HepG2 (cell line): ENCODE data around the gene SH3D21. TPM values are rescaled to one million over a fixed set of nuclear protein-coding genes. Genes with fewer than 3 reads are reported as not detected.
A peak's percentile ranks its signal among the peaks of the same experiment; 100 is the strongest.

Source experiments
- CBFB ChIP-seq: sonication (generic); formaldehyde crosslinking; IDR thresholded peaks from 2 replicates; pipeline ENCODE4 v1.4.0; 2020; ENCODE audit warnings: missing genetic modification reagents
- GPBP1L1 ChIP-seq: sonication (generic); formaldehyde crosslinking; IDR thresholded peaks from 2 replicates; pipeline ENCODE4 v1.5.0; 2020; ENCODE audit warnings: mild to moderate bottlenecking, missing genetic modification reagents
- HMG20A ChIP-seq: IDR thresholded peaks from 2 replicates; pipeline ENCODE4 v1.6.1; 2016; ENCODE audit warnings: borderline replicate concordance
- MAFG ChIP-seq: sonication (generic); formaldehyde crosslinking; IDR thresholded peaks from 2 replicates; pipeline ENCODE4 v1.5.1; 2020; ENCODE audit warnings: mild to moderate bottlenecking, missing genetic modification reagents
- MAFK ChIP-seq, 2 experiments: IDR thresholded peaks in 1 of 2; conservative IDR thresholded peaks in 1 of 2; 2 replicates each; pipeline ENCODE4 v1.6.1; 2011; ENCODE audit warnings: improper control_type of control experiment in 2 of 2, low read length in 2 of 2
- MYPOP ChIP-seq: sonication (generic); formaldehyde crosslinking; IDR thresholded peaks from 2 replicates; pipeline ENCODE4 v1.8.1; 2023; ENCODE audit warnings: mild to moderate bottlenecking, moderate library complexity, missing genetic modification reagents
- RCOR2 ChIP-seq: IDR thresholded peaks from 2 replicates; pipeline ENCODE4 v1.6.1; 2016; ENCODE audit warnings: missing biosample characterization, missing genetic modification reagents
- RFX1 ChIP-seq: fragments of 450-650 bp; IDR thresholded peaks from 2 replicates; pipeline ENCODE4 v1.6.1; 2017
- RXRB ChIP-seq: IDR thresholded peaks from 2 replicates; pipeline ENCODE4 v1.6.1; 2016; ENCODE audit warnings: borderline replicate concordance, missing genetic modification reagents, missing compliant biosample characterization
- SCMH1 ChIP-seq: sonication (generic); formaldehyde crosslinking; IDR thresholded peaks from 2 replicates; pipeline ENCODE4 v1.9.0; 2021; ENCODE audit warnings: missing genetic modification reagents, mild to moderate bottlenecking, borderline replicate concordance
- SRSF1 ChIP-seq: fragments of 200-400 bp; formaldehyde crosslinking; optimal IDR thresholded peaks from 2 replicates; pipeline ENCODE3; 2017; ENCODE audit warnings: mild to moderate bottlenecking, low read depth, low read length, moderate library complexity
- STAT6 ChIP-seq: sonication (generic); formaldehyde crosslinking; IDR thresholded peaks from 2 replicates; pipeline ENCODE4 v1.4.0; 2020; ENCODE audit warnings: missing genetic modification reagents, mild to moderate bottlenecking, borderline replicate concordance
- TEF ChIP-seq: sonication (generic); formaldehyde crosslinking; IDR thresholded peaks from 2 replicates; pipeline ENCODE4 v1.5.0; 2020; ENCODE audit warnings: missing genetic modification reagents
- TOPORS ChIP-seq: sonication (generic); formaldehyde crosslinking; IDR thresholded peaks from 2 replicates; pipeline ENCODE4 v1.8.0; 2023; ENCODE audit warnings: mild to moderate bottlenecking, missing genetic modification reagents
- ZNF646 ChIP-seq: sonication (generic); formaldehyde crosslinking; IDR thresholded peaks from 2 replicates; pipeline ENCODE4 v1.9.0; 2021; ENCODE audit warnings: mild to moderate bottlenecking, missing genetic modification reagents
- polyA plus RNA-seq, 8 experiments: library from polyadenylated mRNA; depleted of rRNA in 3 of 8; stranded (reverse) in 7 of 8; unstranded in 1 of 8; fragments of >200 nt; fragmentation: Illumina TruSeq in 4 of 8; extraction: Trizol in 4 of 8; gene quantifications; 2 replicates each; pipeline versions ENCODE4 v1.2.1 to v1.2.3, GENCODE V29; 2011 to 2016; ENCODE audit warnings: low read depth in 4 of 8, missing spikeins in 1 of 8, mixed read lengths in 1 of 8; ENCODE audit not compliant: insufficient read depth in 1 of 8
- total RNA-seq, 5 experiments: library from RNA; depleted of rRNA; stranded (reverse); fragments of >200 nt; fragmentation: Illumina TruSeq; extraction: Trizol; gene quantifications; 2 replicates each; pipeline ENCODE4 v1.2.3, GENCODE V29; 2016; ENCODE audit warnings: low read depth in 1 of 5

The SH3D21 gene
- total and polyA plus RNA-seq, 2 of the 13 experiments (the other 11 are each of a cell fraction or from before 2014, with no cell fraction given): 5.1 to 8.6 TPM

GRCh38 chr1:36323636-36324352, 17.6 kb downstream of the SH3D21 start, which contains the start of gene EVA1B (continued):
- TF ChIP-seq MYPOP (CRISPR knock-in tag): no peak
- no peak for TF ChIP-seq MAFK (conservative IDR thresholded peaks at IDR 0.05 in 1 of 2, IDR thresholded peaks at IDR 0.05 in 1 of 2; ENCODE audit: low read length in 2 of 2)
- no peak for TF ChIP-seq RFX1
- TF ChIP-seq TEF (CRISPR knock-in tag): no peak
- no peak for TF ChIP-seq TOPORS (CRISPR knock-in tag)
- 0 out of 2 replicates have a peak, but pooled peaks have one; percentile 25 for TF ChIP-seq ZNF646 (CRISPR knock-in tag)
- 0 out of 2 replicates have a peak, but pooled peaks have one; percentile 36 for TF ChIP-seq RCOR2 (CRISPR knock-in tag)
- TF ChIP-seq STAT6 (CRISPR knock-in tag): 0 out of 2 replicates have a peak, but pooled peaks have one; percentile 47
- TF ChIP-seq GPBP1L1 (CRISPR knock-in tag): no peak
- no peak for TF ChIP-seq SRSF1
- TF ChIP-seq RXRB (CRISPR knock-in tag): no peak; the same call in none of the 2 replicates
- no peak for TF ChIP-seq MAFG (CRISPR knock-in tag)
- TF ChIP-seq CBFB (CRISPR knock-in tag): 0 out of 2 replicates have a peak, but pooled peaks have one; percentile 35
- no peak for TF ChIP-seq HMG20A
- TF ChIP-seq SCMH1 (CRISPR knock-in tag): no peak
